ENCODE data around the gene PEX16.

PEX16 gene

DNA sequence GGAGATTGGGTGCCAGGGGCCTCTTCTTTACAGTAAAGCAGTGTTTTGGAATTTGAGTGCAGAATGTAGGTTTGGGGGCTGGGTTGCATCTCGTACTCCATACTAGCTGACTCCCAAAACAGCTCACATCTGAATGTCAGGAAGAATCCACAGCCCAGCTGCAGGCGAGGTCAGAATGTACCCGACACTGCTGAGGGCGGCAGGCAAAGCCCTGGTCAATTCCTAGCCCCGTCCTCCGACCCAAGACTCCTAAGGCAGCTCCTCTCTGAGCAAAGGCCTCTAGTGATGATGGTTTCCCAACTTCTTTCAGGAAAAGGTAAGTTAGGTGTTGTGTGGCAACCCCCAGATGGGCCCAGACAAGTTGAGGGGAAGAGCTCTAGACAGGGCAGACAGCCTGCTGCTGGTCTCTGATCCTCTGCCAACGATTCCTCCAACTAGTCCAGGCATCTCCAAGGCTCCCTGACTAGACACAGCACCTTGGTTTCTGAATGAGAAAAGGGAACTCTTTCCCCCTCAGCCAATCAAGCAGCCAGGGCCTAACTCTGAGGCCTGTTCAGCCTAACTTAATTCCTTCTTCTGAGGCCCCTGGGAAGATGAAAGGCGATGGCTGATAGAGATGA, 13.4 kb upstream of the PEX16 start:
- DNase-seq (ENCODE audit: low read depth): no peak

DNA sequence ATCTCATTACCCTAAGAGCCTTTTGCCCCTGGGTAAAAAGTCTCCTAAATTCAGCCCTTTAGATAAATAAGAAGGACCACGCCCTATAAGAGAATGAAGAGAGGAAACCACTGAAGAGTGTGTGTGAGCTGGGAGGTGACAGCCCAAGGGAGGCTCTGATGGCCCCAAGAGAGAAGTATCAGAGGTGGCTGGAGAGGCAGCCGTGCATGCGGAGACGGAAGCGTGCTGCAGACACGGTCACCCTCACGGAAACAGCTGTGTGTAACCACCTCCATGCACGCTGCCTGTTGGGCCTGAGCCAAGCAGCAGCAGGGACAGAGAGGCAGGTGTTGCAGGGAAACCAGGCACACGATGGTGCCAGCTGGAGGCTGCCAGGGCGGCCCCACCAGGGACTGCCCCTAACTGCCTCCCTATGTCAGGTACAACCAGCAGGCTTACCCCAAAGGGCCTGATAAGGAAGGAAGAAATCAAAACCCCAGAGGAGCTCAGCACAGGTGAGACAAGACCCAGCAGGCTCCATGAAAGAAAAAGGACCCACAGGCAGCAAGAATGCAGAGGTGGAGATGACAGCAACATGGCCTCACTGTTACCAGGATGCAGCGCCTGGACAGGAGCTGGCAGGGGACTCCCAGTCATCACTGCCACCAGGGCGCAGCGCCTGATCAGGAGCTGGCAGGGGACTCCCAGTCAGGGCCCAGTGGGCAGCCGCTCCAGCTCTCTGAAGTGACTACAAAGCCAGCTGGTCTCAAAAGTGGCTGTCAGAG, 12.5 kb upstream of the PEX16 start:
- no peak for DNase-seq (ENCODE audit: low read depth)

DNA sequence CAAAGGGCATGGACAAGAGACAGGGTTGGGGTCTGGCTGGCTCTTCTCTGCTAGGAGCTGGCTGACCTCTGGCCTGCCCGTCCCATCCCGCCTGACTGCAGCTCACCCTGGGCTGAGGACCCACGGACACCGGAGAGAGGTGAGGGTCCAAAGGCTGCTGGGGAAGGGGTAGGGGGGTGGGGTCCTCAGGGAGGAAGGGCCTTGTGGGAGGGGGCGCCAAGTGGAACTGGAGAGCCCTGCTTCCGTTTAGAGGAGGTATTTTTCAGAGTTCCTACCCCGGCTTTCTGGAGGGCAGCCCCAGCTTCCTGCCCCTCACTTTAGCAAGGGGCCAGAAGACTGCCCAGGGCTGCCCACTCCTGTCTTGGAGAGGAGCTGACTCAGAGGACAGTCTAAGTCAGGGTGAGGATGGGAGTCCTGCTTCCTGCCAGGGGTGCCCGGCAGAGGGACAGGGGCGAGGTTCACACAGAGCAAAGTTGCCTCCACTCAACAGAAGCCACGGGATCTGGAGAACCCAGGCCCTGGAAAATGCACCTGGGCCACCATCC, 11.9 kb upstream of the PEX16 start:
- no peak for DNase-seq (ENCODE audit: low read depth)

DNA sequence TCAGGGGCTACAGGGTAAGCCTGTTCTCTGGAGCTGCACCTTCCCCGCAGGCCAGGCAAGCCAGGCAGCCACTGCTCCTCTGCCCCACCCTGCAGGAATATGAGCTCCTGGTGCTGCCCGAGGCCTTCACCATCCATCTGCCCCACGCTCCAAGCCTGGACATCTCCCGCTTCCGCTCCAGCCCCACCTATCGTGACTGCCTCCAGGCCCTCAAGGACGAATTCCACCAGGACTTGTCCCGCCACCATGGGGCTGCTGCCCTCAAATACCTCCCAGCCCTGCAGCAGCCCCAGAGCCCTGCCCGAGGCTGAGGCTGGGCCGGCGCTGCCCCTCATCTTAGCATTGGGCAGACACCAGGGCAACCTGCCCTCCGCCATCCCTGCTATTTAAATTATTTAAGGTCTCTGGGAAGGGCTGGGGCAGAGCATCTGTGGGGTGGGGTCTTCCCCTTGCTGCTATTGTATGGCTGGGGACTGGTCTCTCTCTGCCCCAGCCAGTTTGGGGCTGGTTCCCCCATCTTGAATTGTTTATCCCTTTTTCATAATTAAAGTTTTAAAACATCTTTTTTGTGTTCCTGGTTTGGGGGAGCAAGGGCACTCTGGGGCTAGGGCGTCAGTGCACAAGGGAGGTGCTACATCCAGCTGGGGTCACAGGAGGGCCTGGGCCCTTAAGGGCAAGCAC, 11.0 kb upstream of the PEX16 start:
- DNase-seq (ENCODE audit: low read depth): no peak

DNA sequence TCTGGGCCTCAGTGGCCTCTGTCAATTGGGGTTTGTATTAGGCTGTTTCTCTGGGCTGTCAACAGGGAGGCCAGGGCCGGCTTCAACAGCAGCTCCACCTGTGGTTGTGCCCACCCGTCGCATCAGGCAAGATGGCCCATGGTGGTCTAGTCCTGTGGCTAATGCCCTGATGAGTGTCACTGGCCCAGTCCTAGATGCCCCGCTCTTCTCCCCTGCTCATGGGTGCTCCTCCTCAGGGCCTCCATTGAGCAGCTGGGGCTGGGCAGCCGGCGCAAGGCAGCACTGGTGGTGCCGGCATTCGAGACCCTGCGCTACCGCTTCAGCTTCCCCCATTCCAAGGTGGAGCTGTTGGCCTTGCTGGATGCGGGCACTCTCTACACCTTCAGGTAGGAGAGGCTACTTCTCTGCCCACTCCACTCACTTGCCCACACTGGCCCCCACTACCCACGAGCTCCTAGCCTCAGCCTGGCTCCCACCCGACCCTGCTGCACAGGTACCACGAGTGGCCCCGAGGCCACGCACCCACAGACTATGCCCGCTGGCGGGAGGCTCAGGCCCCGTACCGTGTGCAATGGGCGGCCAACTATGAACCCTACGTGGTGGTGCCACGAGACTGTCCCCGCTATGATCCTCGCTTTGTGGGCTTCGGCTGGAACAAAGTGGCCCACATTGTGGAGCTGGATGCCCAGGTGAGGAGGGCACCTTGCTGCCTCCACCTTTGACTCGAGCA, 10.2 kb upstream of the PEX16 start:
- DNase-seq (ENCODE audit: low read depth): no peak

DNA sequence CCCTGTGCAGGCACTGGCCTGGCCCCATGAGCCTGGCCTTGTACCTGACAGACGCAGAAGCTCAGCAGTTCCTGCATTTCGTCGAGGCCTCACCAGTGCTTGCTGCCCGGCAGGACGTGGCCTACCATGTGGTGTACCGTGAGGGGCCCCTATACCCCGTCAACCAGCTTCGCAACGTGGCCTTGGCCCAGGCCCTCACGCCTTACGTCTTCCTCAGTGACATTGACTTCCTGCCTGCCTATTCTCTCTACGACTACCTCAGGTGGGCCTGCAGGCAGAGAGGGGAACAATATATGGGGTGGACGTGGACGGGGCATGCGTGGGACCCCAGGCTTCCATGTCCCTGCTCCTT, 9.6 kb upstream of the PEX16 start:
- no peak for DNase-seq (ENCODE audit: low read depth)

DNA sequence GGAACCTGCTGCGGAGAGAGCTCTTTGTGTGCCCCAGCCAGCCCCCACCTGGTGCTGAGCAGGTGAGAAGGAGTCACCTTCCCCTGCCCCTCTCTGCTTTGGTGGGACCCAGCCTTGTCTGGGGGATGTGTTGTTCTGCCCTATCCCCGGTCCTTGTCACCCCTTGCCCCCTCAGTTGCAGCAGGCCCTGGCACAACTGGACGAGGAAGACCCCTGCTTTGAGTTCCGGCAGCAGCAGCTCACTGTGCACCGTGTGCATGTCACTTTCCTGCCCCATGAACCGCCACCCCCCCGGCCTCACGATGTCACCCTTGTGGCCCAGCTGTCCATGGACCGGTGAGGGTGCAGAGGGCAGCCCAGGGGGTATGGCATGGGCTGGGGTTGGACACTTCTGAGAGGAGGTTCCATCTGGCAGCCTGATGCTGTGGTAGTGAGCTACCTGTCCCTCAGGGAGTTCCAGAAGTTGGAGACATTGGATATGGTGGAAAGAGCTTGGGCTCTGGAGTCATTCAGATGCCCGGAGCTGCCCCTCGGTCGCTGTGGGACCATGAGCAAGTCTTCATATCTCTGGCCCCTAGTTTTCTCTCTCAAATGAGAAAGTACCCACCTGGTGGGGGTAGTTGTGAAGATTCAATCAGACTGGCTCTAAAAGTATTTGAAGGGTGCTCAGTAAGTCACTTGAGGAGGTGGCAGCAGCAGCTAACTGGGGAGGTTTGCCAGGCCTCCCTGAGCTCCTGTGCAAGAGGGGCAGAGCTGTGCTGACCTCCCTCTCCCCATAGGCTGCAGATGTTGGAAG, 9.1 kb upstream of the PEX16 start:
- no peak for DNase-seq (ENCODE audit: low read depth)

DNA sequence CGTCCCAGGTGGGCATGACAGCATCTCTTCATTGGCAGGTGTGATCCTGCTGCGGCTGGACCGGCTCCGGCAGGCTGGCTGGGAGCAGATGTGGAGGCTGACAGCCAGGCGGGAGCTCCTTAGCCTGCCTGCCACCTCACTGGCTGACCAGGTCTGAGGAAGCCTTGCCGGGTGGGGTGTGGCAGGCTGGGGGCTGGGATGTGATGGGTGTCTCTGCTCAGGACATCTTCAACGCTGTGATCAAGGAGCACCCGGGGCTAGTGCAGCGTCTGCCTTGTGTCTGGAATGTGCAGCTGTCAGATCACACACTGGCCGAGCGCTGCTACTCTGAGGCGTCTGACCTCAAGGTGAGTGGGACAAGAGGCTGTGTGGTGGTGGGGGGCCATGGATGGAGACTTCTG, 8.3 kb upstream of the PEX16 start:
- DNase-seq (ENCODE audit: low read depth): no peak

DNA sequence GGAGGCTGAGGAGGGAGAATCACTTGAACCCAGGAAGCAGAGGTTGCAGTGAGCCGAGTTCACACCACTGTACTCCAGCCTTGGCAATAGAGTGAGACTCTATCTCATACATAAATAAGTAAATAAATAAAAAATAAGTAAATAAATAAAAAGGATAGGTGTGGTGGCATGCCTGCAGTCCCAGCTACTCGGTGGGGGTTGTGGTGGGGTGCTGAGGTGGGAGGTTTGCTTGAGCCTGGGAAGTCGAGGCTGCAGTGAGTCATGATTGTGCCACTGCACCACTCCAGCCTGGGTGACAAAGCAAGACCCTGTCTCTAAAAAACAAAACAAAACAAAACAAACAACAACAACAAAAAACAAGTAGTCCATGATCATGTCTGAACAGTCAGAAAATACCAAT, 7.9 kb upstream of the PEX16 start:
- DNase-seq (ENCODE audit: low read depth): no peak

DNA sequence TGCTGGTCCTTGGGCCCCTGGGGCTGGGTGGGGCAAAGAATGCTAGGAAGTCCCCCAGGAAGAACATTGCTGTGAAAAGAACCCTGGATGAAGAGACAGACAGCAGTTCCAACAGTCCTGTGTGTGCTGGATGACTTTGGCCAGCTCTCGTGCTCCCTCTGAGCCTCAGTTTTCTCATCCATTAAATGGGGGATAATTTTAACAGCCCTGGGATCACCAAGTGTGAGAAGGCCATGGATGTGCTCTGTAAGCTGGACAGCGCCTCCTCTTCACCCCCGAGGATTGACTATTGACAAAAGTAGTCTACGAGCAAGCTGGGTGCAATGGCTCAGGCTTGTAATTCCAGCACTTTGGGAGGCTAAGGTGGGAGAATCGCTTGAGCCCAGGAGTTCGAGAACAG, 7.2 kb upstream of the PEX16 start:
- DNase-seq (ENCODE audit: low read depth): no peak

DNA sequence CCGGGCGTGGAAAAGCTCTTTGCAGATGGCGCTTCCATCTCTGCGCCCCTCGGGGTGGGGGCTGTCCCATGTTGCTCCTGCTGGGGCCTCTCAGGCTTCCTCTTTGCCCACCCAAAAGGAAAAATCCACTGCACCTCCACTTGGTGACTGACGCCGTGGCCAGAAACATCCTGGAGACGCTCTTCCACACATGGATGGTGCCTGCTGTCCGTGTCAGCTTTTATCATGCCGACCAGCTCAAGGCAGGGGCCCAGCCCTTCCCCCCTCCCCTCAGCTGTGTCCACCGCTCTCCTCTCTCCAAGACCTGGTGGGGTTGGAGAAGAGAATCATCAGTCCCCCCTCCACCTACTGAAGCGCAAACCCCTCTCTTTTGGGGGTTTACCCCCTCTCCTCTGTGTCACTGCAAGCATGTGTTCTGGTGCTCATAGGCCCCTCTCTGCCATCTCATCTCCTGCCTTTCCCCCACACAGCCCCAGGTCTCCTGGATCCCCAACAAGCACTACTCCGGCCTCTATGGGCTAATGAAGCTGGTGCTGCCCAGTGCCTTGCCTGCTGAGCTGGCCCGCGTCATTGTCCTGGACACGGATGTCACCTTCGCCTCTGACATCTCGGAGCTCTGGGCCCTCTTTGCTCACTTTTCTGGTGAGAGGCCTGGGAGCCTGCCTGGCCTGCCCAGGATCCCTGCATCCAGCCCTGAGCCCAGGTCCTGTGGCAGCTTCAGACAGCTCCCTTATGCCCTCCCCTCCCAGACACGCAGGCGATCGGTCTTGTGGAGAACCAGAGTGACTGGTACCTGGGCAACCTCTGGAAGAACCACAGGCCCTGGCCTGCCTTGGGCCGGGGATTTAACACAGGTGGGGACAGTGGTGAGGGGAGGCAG, 6.6 kb upstream of the PEX16 start:
- DNase-seq (ENCODE audit: low read depth): no peak

DNA sequence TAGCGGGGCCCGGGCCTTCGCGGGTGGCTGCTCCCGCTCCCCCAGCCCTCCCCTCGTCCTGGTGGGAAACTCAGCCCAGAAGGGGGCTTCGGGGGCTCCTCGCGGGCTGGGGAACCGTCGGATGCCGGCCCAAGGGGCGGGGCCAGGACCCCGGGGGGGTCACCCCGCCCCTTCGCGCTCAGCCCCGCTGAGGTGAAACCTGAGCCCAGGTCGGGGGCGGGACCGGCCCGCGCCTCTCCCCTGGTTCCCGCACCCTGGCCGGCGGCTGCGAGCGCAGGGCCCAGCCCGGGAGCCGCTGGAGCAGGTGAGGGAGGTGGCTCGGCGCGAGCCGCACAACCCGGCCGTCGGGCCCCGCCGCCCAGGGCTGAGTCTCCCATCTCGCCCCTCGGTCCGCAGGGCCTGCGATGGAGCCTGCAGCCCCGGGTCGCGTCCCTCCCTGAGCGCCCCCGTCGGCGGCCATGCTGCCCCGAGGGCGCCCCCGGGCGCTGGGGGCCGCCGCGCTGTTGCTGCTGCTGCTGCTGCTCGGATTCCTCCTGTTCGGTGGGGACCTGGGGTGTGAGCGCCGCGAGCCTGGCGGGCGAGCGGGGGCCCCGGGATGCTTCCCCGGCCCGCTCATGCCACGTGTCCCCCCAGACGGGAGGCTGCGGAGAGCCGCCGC, 4.9 kb upstream of the PEX16 start, which contains the start of gene LARGE2:
Gene LARGE2 (plus strand): TSS at position 232 of the 658 bp plus-strand sequence. CDS start 227 bp downstream, at position 459.
- DNase-seq (ENCODE audit: low read depth): no peak

DNA sequence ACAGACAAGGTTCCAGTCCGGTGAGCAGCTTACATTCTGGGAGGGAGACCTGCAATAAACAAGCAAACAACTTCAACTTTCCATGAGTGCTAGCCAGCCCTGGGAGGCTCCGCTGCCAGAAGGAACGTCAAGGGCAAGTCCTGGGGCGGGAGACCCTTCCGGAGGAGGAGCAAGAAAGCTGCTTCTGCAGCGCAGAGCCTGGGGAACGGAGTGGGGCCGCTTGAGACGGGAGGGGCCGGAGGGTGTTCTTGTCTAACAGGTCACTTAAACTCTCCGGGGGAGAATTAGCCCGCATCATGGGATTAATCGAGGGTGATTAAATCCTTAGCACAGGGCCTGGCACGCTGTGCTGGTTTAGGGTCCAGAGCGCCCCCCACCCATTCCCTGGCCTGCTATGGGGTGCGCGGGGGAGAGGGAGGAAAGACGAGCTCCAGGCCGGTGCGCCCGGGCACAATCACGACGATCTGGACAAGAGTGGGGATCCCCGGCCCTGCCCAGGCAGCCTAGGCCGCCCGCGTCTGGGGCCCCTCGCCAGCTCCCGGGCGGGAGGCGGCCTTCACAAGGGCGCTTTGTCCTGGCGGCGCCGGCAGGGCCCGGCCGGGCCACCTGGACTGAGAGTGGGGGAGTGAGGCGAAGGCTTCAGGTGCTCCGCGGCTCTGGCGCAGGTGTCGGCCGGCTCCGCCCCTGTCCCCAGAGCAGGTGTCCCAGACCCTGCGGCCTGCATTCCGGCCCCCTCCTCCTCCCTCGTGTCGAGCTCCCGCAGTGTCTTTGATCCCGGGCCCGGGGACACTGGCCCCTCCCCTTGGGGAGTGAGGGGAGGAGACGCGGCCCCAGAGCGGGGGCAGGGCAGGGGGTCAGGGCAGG, 4.1 kb upstream of the PEX16 start:
- no peak for DNase-seq (ENCODE audit: low read depth)

DNA sequence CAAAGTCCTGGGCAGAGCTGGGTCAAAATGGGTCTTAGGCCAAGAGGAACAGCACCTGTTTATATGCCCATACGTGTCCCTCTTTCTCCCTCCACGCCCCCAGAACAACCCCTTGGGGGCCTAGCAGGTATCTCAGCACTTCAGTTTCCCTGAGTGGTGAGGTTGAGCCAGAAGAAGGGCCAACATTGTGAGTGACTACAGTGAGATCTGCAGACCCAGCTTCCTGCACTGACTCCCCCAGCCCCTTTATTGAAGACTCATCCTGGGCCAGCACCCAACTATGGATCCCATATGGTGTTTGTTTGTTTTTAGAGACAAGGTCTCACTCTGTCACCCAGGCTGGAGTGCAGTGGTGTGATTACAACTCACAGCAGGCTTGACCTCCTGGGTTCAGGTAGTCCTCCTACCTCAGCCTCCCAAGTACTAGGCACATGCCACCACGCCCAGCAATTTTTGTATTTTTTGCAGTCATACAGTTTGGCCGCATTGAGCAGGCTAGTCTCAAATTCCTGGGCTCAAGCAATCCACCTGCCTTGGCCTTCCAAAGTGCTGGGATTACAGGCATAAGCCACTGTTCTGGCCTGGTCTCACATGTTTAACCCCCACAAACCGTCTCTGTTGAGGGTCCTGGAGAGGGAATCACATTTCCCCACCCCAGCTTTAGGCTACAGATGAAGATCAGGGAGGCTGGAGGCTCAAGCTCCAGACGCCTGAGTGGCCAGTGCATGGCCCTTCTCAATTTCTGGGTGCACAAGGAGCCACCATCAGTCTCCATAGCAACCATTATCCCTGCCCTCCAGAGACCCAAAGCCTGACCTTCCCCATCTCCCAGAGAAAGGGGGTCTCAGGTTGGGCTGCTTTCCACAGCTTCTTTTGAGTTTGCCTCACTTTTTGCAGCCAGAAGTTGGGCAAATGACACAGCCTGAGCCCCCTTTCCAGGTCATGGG, 3.1 kb upstream of the PEX16 start:
- no peak for DNase-seq (ENCODE audit: low read depth)

DNA sequence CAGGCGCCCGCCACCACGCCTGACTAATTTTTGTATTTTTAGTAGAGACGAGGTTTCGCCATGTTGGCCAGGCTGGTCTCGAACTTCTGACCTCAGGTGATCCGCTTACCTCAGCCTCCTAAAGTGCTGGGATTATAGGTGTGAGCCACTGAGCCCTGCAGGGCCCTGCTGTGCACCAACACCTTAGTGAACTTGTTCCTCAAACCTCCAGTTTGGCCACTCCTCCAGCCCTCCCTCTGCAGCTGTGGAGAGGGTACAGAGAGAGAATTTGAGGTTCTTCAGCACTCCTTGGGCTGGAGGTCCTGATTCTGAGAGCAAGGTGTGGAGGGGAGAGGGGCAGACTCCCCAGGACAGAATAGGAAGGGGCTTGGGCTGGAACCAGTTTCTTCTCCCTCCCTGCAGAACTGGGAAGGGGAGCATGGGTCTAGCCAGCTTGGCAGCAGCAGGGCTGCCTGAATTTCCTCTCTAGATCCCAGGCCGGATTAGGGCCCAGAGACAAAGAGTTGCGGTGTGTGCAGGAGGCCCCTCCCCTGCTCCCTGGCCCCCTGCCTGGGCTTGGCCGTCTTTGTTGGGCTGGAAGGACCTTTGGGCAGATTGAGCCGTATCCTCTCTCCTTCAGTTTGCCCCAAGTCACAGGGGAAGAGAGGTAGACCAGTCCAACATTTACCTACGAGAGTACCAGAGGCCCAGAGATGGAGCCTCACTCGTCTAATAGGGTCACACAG, 2.3 kb upstream of the PEX16 start:
- no peak for DNase-seq (ENCODE audit: low read depth)

DNA sequence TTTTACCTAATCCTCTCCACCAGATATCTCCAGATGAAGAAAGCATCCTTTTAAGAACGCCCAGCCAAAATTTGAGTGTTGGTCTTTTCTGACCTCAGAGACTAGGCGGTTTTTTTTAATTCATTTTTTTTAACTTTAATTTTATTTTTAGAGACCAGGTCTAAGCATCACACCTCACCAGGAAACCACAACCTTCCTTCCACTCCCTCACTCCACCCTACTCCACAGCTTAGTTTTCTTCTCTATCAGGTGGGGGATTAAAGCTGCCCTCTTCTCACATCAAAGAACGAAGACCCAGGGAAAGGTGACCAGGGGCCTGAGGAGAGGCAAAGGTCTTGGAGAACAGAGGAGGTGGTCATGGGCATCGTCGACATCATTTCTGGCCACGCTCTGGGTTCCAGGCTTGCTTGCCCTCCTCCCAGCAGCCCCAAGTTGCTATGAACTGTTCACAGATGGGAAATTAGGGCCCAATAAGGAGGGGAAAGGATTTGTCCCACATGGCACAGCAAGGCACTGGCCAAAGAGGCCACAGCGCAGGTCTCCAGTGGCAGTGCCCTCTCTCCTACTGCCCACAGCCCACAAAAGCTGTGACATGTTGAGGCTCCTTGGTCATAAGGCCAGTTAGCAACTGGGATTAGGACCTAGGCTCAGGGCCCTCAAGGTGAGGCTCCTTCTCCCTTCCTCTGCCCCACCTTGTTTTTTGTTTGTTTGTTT, 1.4 kb upstream of the PEX16 start:
- DNase-seq (ENCODE audit: low read depth): no peak

Measured in stimulated activated CD8-positive, alpha-beta memory T cell treated with anti-CD3 and anti-CD28 coated beads, Interleukin-12 subunit alpha, Interleukin-12 subunit beta, amount 100 ng/mL, for 4 hours (primary cell).